HG02571 (cell line): Measurements from ENCODE around the gene FBXL14.

Experiments used
- ATAC-seq: cut with Tn5 transposase; IDR thresholded peaks from one replicate; pipeline ENCODE4 v1.9.1; 2021; ENCODE audit warnings: mild to moderate bottlenecking, moderate library complexity; ENCODE audit not compliant: unreplicated experiment

Gene FBXL14

GRCh38 chr12:1595026-1595561 is 713 bp upstream of the FBXL14 start:
- ATAC-seq: no peak

GRCh38 chr12:1594006-1594260 is 448 bp downstream of the FBXL14 start:
- ATAC-seq: peak; percentile 55

GRCh38 chr12:1593174-1594005 is 991 bp downstream of the FBXL14 start:
- ATAC-seq: peak; percentile 28

GRCh38 chr12:1592444-1593173 is 1.8 kb downstream of the FBXL14 start:
- ATAC-seq: peak; percentile 26

- ATAC-seq: no peak
Measured at GRCh38 chr12:1591543-1591942, 2.8 kb downstream of the FBXL14 start.

- no peak for ATAC-seq
Measured at GRCh38 chr12:1591034-1591433, 3.3 kb downstream of the FBXL14 start.

- ATAC-seq: no peak
Measured at GRCh38 chr12:1590221-1590979, 4.0 kb downstream of the FBXL14 start.

GRCh38 chr12:1588575-1588947 is 5.8 kb downstream of the FBXL14 start:
- ATAC-seq: no peak

GRCh38 chr12:1587927-1588574 is 6.3 kb downstream of the FBXL14 start:
- no peak for ATAC-seq

- ATAC-seq: no peak
Measured at GRCh38 chr12:1584326-1584725, 10.1 kb downstream of the FBXL14 start.

- ATAC-seq: no peak
Measured at GRCh38 chr12:1583421-1584078, 10.8 kb downstream of the FBXL14 start.

GRCh38 chr12:1582709-1583050 is 11.7 kb downstream of the FBXL14 start:
- ATAC-seq: no peak

GRCh38 chr12:1581973-1582708 is 12.2 kb downstream of the FBXL14 start:
- no peak for ATAC-seq

- ATAC-seq: no peak
Measured at GRCh38 chr12:1580526-1580925, 13.9 kb downstream of the FBXL14 start.

GRCh38 chr12:1579651-1580435 is 14.5 kb downstream of the FBXL14 start:
- ATAC-seq: no peak

GRCh38 chr12:1576410-1577241 is 17.8 kb downstream of the FBXL14 start:
- no peak for ATAC-seq

- no peak for ATAC-seq
Measured at GRCh38 chr12:1575408-1576401, 18.7 kb downstream of the FBXL14 start.
